EL (cell line): ENCODE measurements around the gene CETP.
A peak's percentile ranks its signal among the peaks of the same experiment; 100 is the strongest.
"Not testable (repeated sequence)": the region's sequence is repeated elsewhere in the genome, so short reads cannot be mapped to it uniquely, and the experiment has no call there.

Experiments used
- DNase-seq: peaks from one replicate; pipeline ENCODE4 v3.0.0-alpha.2; 2016

CETP gene

DNA sequence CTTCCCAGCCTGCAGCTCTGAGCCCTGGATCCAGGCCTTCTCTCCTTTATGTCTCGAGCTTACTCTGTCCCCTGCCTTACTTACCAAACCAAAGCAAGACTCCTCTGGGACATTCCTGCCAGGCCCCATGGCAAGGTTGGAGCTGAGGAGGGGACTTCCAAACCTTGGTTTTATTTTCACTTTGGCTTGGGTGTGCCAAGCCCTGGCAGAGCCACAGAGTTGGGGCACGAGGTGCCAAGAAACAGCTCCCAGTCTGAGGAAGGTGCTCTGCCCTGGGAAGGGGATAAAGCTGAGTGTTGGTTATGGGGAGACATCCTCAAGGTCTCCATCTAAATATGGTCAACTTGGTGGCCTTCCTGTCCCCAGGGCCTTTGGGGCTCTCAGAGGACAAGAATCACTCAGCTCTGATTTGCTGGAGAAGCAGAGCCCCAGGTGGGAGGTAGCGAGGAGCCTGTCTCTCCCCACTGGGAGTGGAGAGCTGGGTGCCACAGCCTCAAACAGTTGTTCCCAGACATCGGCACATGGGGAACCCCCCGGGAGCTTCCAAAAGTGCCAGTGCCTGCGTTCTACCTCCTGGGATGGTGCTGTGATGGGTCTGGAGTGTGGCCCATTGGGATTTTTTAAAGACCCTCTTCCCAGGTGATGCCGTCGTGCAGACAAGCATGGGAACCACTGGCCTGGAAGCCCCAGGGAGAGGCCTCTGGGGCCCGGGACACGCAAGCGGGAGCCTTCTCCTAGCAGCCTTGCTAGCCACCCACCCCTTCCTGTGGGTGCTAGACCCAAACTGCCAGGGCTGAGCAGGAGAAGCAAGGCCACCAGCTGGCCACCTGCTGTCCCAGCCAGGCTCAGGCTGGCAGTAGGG lies 37.9 kb downstream of the CETP start:
- DNase-seq: no peak

DNA sequence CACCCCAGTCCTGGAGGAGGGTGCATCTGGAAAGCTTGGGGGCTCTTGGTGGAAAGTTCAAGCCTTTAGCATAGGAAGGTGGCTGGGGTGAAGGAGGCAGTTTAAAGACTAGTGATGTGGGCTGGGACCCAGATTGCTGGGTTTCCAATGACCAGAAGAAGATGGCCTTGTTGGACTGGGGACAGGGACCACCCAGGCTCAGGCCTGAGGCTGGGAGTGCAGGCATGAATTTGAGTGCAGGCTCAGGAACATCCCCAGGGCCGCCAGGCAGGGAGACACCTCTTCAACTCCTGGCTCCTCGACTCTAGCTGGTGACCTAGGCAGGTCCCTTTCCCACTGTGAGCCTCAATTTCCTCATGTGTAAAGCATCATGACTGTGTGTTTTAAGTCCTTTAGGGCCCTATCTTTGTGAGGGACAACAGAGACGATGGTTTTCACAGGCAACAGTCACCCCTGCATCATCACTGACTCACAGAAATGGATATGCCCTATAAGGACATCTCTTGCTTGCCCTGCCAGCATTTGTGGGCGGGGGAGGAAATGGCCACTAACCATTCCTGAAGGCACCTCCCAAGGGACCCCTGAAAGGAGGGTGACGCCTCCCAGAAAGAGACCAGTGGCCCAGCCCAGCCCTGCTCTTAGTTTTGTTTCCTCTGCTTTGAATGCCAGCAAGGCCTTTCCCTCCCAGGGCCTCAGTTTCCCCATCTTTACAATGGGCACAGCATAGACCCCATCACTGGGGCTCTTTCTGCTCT lies 38.7 kb downstream of the CETP start:
- DNase-seq: peak; percentile 96

DNA sequence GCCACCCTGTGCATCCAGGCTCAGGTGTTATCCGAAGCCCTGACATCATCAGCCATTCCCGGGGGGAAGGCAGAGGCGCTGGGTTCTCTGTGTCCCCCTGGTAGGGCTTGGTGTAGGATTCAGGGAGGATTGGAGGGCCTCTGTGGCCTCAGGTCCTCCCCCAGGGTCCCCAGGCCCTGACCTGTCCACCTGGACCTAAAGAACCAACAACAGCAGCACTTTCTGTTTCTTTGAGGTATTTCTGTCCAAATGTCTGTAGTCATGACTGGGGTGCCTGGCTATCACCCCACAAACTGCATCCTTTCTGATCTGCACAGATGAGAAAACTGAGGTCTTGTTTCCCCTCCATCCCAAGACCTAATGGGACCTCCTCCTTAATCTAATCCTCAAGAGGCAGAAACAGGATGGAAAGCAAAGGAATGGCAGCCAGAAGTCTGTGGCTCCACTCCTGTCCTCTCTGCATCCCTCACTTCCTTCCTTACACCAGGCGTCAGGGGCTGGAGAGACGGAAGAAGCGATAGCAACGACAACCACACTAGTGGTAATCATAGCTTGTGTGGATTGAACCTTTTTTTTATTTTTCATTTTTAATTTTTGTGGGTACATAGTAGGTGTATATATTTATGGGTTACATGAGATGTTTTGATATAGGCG lies 39.4 kb downstream of the CETP start:
- DNase-seq: no peak

DNA sequence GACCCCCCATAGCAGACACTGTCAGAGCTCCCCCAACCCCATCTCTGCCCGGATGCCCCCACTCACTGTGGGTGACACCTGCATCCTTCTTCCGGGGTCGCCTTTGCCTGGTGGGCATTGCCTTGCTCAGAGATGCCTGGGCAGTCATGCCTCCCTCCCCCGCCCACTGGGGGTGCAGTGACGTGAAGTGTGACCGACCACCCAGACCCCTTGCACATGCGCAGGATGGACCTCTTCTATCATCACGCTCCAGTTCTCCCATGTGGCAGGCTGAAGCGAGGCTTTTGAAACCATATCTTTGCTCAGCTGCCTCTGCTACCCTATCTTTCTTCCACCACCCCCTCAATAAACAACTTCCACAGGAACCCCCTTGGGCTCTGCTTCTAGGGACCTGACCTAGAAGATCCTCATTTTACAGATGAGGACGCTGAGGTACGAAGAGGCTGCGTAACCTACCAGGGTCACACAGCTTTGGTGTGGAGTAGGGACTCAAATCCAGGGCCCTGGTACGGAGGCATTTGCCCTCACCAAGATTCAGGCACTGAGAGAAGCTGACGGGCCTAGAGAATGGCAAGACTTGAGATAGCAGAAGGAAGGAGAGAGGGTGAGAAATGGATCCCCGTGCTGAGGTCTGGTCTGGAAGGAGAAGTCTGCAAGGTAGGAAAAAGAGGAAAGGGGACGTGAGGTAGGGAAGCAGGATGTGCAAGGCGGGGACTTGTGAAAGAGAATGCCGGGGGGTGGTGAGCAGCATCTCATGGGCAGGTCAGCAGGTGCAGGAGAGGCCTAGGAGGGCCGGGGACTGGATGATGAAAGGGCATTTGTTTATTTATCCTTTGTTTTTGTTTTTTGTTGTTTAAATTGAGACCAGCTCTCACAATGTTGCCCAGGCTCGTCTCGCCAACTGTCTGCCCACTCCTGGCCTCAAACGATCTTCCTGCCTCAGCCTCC lies 42.0 kb downstream of the CETP start:
- DNase-seq: no peak

DNA sequence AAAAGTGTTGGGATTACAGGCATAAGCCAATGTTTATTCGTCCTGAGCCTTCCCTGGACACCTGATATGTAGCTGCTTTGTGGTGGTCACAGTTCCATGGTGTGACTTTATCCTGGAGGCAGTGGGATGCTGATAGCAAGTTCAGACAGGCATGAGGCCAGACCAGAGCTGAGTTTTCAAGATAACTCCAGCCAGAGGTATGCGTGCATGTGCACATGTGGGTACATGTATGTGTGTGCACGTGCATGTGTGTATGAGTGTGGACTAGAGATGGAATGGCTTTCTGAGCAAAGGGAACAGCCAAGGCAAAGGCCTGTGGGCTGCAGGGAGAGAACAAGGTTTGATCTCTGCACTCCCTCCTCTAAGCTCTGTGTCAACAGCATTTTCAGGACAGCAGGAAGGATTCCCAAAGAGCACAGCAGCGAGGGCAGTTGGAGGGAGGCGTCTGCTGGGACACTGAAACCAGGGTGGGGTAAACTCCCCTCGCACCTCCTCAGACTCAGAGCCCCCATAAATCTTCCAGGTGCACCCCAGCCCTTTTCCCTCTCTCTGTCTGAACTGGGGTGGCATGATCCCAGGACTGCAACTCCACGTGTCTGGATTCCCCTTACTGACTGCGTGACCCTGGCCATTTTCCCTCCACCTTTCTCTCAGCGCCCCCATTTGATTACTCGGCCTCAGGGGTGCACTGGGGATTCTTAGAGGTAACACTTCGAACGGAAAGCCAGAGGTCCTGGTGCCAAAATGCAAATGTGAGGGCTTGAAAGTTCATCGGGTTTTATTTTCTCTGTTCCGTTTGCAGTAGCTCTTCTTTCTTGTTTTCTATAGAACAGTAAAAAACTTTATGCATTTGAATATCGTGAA lies 42.9 kb downstream of the CETP start:
- DNase-seq: no peak

DNA sequence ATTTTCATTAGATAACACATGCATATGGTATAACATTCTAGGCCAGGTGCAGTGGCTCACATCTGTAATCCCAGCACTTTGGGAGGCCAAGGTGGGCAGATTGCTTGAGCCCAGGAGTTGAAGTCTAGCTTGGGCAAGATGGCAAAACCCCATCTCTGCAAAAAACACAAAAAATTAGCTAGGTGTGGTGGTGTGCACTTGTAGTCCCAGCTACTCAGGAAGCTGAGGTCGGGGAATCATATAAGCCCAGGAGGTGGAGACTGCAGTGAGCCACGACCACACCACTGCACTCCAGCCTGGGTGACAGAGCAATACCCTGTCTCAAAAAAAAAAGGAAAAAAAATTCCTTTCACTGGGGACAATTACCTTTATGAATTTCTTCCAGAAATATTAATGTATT lies 43.8 kb downstream of the CETP start:
- not testable (repeated sequence) for DNase-seq

DNA sequence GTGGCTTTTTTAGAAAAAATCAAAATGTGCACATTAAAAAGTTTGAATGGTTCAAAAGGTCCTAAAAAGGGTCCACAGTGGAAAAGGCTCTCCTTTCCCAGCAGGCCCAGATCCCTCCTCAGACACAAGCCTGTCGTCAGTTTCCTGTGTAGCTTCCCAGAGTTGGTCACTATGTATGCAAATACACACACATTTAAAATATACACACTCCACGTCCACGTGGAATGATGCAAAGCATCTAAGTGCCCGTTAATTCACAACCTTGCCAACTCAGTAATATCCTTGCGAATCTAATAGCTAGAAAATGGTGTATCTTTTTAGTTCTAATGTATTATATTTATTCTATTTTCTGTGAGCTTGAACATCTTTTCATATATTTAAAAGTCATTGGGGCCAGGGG lies 45.3 kb downstream of the CETP start:
- DNase-seq: no peak

DNA sequence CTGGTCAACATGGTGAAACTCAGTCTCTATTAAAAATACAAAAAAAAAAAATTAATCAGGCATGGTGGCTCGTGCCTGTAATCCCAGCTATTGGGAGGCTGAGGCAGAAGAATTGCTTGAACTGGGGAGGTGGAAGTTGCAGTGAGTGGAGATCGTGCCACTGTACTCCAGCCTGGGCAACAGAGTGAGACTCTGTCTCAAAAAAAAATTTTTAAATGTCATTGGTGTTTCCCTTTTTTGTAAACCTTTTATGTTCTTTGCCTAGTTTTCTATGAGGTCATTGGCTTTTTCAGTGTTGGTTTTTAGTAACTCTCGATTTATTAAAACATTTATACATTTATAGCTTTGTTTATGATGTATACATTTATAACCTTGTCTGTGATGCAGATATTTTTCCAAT lies 45.8 kb downstream of the CETP start:
- DNase-seq: no peak

DNA sequence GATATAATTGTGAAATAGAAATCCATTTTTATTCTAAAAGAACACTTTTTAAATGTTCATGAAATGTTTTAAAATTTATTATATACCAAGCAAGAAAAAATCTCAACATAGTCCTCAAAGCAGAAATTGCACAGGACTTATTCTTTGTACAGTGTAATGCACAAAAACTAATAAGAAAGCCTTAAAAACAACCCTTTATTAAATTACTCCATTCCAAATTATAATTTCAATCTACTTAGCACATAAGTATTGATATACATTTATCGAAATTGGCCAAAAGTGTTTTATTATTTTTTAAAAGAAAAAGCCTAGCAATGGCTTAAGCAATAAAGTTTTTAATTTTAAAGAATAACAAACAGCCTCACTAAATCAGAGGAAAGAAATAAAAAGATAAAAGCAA lies 46.7 kb downstream of the CETP start:
- no peak for DNase-seq

DNA sequence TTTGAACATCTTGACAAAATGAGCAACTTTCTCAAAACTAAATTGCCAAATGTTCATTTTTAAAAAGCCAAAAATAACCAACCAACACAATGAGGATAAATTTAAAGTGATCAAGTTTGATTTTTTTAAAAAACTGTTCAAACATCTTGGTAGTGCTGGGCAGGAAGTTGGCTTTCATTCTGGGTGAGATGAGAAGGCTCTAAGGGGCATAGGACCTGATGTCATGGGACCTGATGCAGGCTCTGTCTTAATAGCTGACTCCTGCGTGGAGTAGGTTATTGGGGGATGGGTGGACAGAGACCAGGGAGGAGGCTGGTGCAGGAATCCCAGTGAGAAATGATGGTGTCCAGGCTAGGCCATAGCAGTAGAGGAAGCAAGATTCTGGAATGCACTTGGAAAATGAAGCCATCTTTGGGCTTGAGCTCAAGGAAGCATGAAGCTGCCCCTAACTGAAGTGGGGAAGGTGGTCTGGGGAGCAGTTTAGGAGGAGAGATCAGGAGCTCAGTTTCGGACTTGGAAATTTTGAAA lies 48.0 kb downstream of the CETP start:
- DNase-seq: no peak

DNA sequence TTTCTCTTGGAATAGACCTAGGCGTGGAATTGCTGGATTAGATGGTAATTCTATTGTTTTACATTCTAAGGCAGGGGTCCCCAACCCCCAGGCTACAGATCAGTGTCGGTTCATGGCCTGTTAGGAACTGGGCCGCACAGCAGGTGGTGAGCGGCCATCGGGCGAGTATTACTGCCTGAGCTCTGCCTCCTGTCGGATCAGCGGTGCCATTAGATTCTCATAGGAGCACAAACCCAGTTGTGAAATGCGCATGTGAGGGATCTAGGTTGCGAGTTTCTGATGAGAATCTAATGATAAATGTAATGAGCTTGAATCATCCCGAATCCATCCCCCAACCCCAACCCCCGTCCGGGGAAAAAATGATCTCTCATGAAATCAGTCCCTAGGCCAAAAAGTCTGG lies 50.6 kb downstream of the CETP start:
- no peak for DNase-seq

DNA sequence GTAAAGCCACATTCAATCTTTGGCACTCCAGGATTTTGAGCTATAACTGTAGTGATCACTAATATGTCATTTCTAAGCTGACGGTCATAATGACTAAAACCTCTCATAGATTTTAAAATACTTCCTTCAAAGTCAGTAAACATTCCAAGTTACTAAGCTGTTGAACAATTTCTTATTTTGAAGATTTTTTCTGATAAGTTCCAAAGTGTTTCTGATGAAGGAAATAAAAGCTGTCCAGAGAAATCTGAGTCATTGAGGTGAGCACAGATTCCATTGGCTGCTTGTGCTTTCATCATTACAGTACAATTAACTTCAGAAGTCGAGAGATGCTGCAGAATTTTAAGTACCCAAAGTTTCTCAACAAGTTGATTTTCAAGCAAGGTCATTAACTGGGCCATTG lies 51.5 kb downstream of the CETP start:
- DNase-seq: peak; percentile 77

DNA sequence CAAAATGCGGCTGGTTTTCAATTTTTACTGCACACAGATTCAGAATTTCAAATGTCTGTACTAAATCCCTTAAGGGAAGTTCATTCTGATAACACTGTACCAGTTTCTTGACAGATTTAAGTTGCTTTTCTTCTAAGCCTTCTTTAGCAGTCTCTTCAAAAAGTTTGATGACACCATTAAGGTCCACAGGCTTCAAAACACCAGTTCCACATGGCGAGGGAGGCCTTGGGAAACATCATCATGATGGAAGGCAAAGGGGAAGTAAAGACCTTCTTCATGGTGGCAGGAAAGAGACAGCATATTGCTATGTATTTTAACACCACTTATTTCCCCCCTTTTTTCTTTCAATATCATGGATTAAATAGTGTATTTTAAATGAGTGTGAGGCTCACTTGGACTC lies 52.2 kb downstream of the CETP start:
- DNase-seq: no peak

DNA sequence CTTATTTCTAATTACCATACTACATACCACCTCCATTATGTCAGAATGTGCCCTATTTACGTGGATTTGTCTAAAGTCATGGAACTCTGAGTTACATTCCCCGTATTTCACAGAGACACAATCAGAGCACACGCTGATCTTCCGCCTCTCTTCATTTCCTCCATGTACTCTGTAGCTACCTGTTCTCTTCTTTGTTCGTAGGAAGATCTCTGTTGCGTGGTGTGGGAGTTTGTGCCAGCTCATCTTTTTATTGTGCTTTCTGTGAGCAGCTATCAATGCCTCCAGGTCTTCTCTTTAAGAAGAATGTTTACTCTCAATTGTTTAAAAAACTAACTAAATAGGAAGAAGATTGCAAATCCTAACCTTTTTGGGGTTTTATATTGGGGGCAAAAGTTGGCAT lies 54.6 kb downstream of the CETP start:
- no peak for DNase-seq

DNA sequence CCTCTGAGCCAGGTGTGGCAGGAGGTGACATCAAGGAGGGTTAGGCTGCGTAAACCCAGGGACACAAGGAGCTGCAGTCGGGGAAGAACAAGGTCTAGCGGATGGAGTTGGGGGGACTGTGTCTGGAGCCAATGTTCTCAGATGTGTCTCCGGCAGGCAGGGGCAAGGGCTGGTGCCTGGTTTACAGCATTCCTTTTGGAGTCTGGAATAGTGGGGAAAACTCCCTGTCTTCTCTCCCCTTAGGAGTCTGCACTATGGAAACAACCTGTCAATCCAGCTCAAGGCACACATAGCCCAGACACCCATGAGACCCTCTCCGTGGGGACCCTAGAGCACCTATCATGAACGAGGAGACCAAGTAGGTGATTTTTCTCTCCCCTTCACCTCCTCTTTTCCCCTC lies 55.1 kb downstream of the CETP start:
- DNase-seq: no peak

DNA sequence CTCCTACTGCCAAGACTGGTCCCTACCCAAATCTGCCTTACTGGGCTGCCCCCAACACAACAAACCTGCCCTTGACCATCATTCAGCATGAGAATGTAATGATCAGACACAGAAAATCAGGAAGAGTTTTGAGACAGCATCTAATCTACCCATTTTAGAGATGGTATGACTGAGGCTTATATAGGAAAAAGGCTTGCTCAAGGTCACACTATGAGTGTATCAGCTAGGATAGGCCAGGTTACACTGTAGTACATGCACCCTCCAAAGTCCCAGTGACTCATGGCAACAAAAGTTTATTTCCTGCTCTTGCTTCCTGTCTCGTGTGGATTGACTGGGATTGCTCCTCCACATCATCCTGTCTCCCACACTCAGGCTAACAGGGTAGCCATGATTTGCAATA lies 55.5 kb downstream of the CETP start:
- DNase-seq: peak; percentile 43

DNA sequence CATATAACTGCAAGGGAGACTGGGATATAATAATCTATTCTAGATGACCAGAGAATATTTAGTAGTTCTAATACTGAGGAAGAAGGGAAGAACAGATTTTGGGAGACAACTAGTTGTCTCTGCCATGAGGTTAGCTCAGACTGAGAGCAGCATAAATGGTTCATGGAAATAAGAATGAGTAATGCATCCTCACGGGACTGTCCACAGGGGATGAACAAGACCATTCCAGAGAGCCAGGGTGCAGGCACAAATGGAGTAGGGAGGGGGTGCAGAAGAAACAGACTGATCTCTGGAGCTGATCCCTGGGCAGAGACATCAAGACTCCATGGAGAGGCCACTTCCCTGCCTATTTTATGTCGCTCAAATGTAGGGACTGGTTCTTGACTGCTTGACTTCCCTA lies 58.0 kb downstream of the CETP start:
- DNase-seq: no peak

DNA sequence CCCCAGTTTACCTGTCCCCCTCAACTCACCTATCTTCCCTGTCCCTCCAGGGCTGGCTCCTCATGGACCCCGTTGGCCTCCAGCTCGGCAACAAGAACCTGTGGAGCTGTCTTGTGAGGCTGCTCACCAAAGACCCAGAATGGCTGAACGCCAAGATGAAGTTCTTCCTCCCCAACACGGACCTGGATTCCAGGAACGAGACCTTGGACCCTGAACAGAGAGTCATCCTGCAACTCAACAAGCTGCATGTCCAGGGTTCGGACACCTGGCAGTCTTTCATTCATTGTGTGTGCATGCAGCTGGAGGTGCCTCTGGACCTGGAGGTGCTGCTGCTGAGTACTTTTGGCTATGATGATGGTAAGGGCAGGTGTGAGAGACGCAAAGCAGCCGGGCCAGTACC lies 58.9 kb downstream of the CETP start:
- no peak for DNase-seq

DNA sequence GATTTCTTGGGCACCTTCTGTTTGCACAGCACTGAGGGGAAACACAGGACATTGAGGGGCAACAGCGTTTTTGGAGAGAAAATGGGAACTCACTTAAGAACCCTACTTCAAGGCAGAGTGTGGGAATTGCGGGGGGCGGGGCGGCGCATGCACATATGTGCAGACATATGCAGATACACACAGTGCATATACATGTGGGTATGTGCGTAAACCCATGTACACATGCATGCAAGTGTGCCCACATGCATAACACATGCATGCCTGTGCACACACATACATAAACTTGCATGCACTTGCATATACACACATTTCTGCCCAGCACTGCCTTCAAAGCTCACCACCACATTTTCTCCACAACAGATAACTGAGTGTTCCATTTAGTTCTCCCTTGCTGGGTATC lies 60.0 kb downstream of the CETP start:
- DNase-seq: no peak

DNA sequence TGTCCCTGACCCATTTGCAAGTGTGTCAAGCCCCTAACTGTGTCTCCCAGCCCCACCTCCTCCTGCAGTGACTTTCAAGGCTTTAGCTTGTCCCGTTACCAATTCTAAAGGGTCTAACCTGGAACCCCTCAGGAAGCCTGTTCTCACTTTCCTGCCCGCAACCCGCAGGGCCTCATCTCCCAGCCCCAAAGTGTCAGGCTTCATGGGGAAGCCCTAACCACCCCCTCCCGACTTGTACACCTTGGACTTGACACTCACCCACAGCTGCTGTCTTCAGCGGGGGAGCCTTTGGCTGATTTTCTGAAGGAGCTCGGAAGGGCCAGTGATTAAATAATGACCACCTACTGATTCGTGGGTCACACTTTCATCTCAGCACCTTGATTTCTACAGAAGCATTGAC lies 60.7 kb downstream of the CETP start:
- DNase-seq: no peak

DNA sequence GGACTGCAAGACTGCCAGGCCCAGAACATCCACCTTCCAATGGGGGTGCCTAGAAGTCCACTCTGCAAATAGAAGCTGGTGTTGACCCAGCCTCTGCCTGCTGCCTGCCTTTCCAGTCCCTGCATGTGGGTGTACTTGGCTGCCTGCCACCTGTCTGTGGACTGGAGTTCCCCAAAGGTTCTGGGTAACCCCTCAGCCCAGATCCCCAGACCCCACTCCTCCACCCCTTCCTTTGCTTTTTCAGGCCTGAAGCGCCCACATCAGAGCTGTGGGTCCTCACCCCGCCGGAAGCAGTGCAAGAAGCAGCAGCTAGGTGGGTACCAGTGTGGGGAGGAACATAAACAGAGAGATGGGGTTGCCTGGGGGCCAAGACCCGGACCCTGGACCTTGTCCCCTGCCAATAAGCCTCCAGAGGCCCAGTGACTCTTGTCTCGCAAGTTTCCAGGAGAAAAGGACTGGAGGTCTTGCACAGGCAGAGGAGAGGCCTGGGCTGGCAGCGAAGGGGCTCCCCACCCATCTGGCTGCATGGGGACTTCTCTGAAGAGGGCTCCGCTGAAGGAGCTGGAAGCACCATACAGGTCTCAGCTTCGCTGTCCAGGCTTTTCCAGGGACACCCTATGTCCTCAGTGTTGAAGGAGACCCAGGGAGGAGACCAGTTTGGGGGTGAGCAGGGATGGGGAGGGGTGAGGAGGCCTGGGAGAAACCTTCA lies 61.9 kb downstream of the CETP start:
- no peak for DNase-seq
